Endothelial cell of umbilical vein (primary cell): Measurements from ENCODE around the gene WRNIP1. TPM values are rescaled to one million over a fixed set of nuclear protein-coding genes. Genes with fewer than 3 reads are reported as not detected.

Experiments
- BruUV-seq: library from RNA; stranded (reverse); fragments of 400-500 nt; replicated peaks from 2 replicates; lab custom pipeline; 2021; lab: Mats Ljungman, UMichigan
- CTCF ChIA-PET: fragments of 300-600, 350-600 bp; sonication (Branson Sonifier 250); formaldehyde crosslinking; loops from one replicate; lab custom pipeline; 2021; ENCODE audit warnings: antibody characterized with exemption, inconsistent platforms; lab: Charles Lee
- POLR2A ChIA-PET: fragments of 300-600, 350-600 bp; sonication (Branson Sonifier 250); formaldehyde crosslinking; loops from one replicate; lab custom pipeline; 2021; ENCODE audit warnings: antibody characterized with exemption, inconsistent platforms; lab: Charles Lee
- DNase-seq: peaks from one replicate; pipeline ENCODE4 v3.0.0-alpha.2; 2011; ENCODE audit warnings: low read depth, low spot score
- FAIRE-seq: peaks from 2 replicates; lab custom pipeline; 2011; peaks lifted over from hg19 to GRCh38; lab: Jason Lieb, UNC
- H2AFZ ChIP-seq: 2 replicates; pipeline ENCODE4 v1.6.0; 2012; ENCODE audit warnings: low read depth, low read length, control low read depth, inconsistent platforms
- H3K27ac ChIP-seq: 2 replicates; pipeline ENCODE4 v1.5.1; 2011; ENCODE audit warnings: low read depth, mild to moderate bottlenecking, control low read depth, low read length, moderate library complexity; ENCODE audit not compliant: insufficient read depth
- H3K27me3 ChIP-seq, 2 experiments: 2 replicates each; pipeline versions ENCODE4 v1.6.0 to v1.6.1; 2011; ENCODE audit warnings: low read length in 2 of 2, mixed read lengths in 1 of 2; ENCODE audit not compliant: control insufficient read depth in 2 of 2, insufficient read depth in 2 of 2
- H3K36me3 ChIP-seq, 2 experiments: 2 replicates in 1 of 2; 3 replicates in 1 of 2; pipeline ENCODE4 v1.5.1; 2011; ENCODE audit warnings: low read length in 2 of 2, mild to moderate bottlenecking in 1 of 2, moderate library complexity in 1 of 2; ENCODE audit not compliant: control insufficient read depth in 2 of 2, insufficient read depth in 2 of 2; ENCODE audit errors: extremely low read depth in 1 of 2
- H3K4me1 ChIP-seq: 3 replicates; pipeline ENCODE4 v1.5.1; 2011; ENCODE audit warnings: mild to moderate bottlenecking, low read length; ENCODE audit not compliant: control insufficient read depth, insufficient read depth; ENCODE audit errors: extremely low read depth
- H3K4me2 ChIP-seq: 2 replicates; pipeline ENCODE4 v1.6.1; 2011; ENCODE audit warnings: low read length, control low read depth, mixed read lengths; ENCODE audit not compliant: insufficient read depth
- H3K4me3 ChIP-seq, 3 experiments: fragments of 200-600 bp in 1 of 3; sonication (generic), shearing (Covaris generic) in 1 of 3; replicated peaks in 1 of 3; 2 replicates each; pipeline ENCODE4 v1.5.1; 2011 to 2016; ENCODE audit warnings: control low read depth in 3 of 3, low read length in 3 of 3, mild to moderate bottlenecking in 2 of 3, inconsistent platforms in 1 of 3, low read depth in 1 of 3, moderate library complexity in 1 of 3; ENCODE audit not compliant: insufficient read depth in 1 of 3
- H3K79me2 ChIP-seq: 2 replicates; pipeline ENCODE4 v1.6.0; 2012; ENCODE audit warnings: low read length, inconsistent platforms; ENCODE audit not compliant: control insufficient read depth, insufficient read depth
- H3K9ac ChIP-seq: replicated peaks from 2 replicates; pipeline ENCODE3; 2011; ENCODE audit warnings: low read length, control low read depth; ENCODE audit not compliant: insufficient read depth; ENCODE audit errors: extremely low read depth
- H3K9me1 ChIP-seq: replicated peaks from 3 replicates; pipeline ENCODE4 v1.6.0; 2011; ENCODE audit warnings: mild to moderate bottlenecking, low read length; ENCODE audit not compliant: control insufficient read depth, insufficient read depth; ENCODE audit errors: extremely low read depth
- H3K9me3 ChIP-seq: replicated peaks from 2 replicates; pipeline ENCODE4 v1.5.1; 2012; ENCODE audit warnings: low read length, inconsistent platforms; ENCODE audit not compliant: control insufficient read depth, insufficient read depth
- H4K20me1 ChIP-seq: replicated peaks from 2 replicates; pipeline ENCODE3; 2011; ENCODE audit warnings: mild to moderate bottlenecking, low read length; ENCODE audit not compliant: control insufficient read depth, insufficient read depth; ENCODE audit errors: extremely low read depth
- CTCF ChIP-seq, 2 donors: IDR thresholded peaks; 1 replicate in 1 of 2; 2 replicates in 1 of 2; pipeline ENCODE4 v1.5.1; 2011; ENCODE audit warnings: low read length in 2 of 2, mild to moderate bottlenecking in 2 of 2, moderate library complexity in 2 of 2, control low read depth in 1 of 2, inconsistent platforms in 1 of 2, low read depth in 1 of 2; ENCODE audit not compliant: insufficient read depth in 1 of 2; ENCODE audit errors: extremely low read depth in 1 of 2
- EZH2 ChIP-seq: IDR thresholded peaks from 2 replicates; pipeline ENCODE4 v1.6.1; 2012; ENCODE audit warnings: borderline replicate concordance, low read depth, mild to moderate bottlenecking, moderate library complexity, low read length, inconsistent platforms; ENCODE audit not compliant: severe bottlenecking
- FOS ChIP-seq: IDR thresholded peaks from 2 replicates; pipeline ENCODE4 v1.6.1; 2011; ENCODE audit warnings: mild to moderate bottlenecking, low read length, moderate library complexity, borderline replicate concordance; ENCODE audit not compliant: insufficient read depth
- GATA2 ChIP-seq: IDR thresholded peaks from 2 replicates; pipeline ENCODE4 v1.7.0; 2011; ENCODE audit warnings: low read depth, mild to moderate bottlenecking, moderate library complexity, mixed read lengths, low read length; ENCODE audit not compliant: insufficient read length, insufficient read depth
- JUN ChIP-seq: IDR thresholded peaks from 2 replicates; pipeline ENCODE4 v1.6.1; 2011; ENCODE audit warnings: borderline replicate concordance, low read depth; ENCODE audit not compliant: insufficient read length, insufficient read depth
- MYC ChIP-seq: IDR thresholded peaks from one replicate; pipeline ENCODE4 v1.6.1; 2011; ENCODE audit warnings: mild to moderate bottlenecking, low read depth, low read length
- POLR2A ChIP-seq: IDR thresholded peaks from 2 replicates; pipeline ENCODE4 v1.6.1; 2012; ENCODE audit warnings: low read depth, mild to moderate bottlenecking, control low read depth, low read length
- POLR2AphosphoS5 ChIP-seq: IDR thresholded peaks from 2 replicates; pipeline ENCODE4 v1.6.1; 2012; ENCODE audit warnings: low read depth, mild to moderate bottlenecking, control low read depth, low read length, moderate library complexity; ENCODE audit not compliant: insufficient read depth
- dilution Hi-C: fragments of 300-500 bp; cut with MboI; formaldehyde crosslinking; loops from one replicate; pipeline ENCODE4 v1.15.0; 2019; ENCODE audit warnings: low sequenced_read_pairs; ENCODE audit not compliant: extremely low pct_ligation_motif_present
- intact Hi-C: fragments of 100-400 bp; cut with micrococcal nuclease; formaldehyde crosslinking; loops from one replicate; pipeline ENCODE4 v1.10.0; 2022
- polyA plus RNA-seq, 4 experiments: library from polyadenylated mRNA; depleted of rRNA in 3 of 4; stranded (reverse) in 3 of 4; unstranded in 1 of 4; fragments of >200 nt; gene quantifications; 2 replicates each; pipeline versions ENCODE4 v1.2.1 to v1.2.3, GENCODE V29; 2011 to 2012; ENCODE audit warnings: missing spikeins in 1 of 4
- total RNA-seq: library from RNA; stranded (reverse); gene quantifications from 2 replicates; pipeline ENCODE4 v1.2.3, GENCODE V29; 2021
- TF ChIP-seq, protein P1 (sequence below): IDR thresholded peaks from 2 replicates; pipeline ENCODE4 v1.6.1; 2011; ENCODE audit not compliant: insufficient read depth, insufficient read length

The WRNIP1 gene
- total and polyA plus RNA-seq, 2 donors (not counting 3 experiments of a cell fraction or from before 2014, with no cell fraction given): 50.1 to 68.9 TPM

DNA sequence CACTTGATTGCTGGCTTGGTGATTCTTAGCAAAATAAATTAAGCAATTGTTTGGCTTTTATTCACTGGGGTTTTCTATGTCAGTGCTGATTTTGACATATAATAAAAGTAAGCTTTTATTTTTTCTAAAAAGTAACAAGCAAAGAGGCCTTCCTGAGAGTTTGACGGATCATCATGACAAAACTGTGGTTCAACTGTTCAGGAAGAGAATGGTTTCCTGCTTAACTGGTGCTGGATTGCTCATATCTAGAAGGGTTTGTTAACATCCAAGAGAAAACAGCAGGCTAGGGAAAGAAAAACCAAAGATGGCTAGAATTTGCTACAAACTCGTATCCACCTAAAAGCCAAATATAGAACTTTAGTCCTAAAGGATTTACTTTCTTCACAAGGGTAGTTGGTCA, 55.2 kb downstream of the WRNIP1 start:
- DNase-seq (peak; percentile 87), FAIRE-seq (peak; percentile 94)
- dilution Hi-C loops: no loop called here
- Histone ChIP-seq H3K79me2 (no peaks in the 10 kb centered on the region), H3K9ac (peak overlapping the region; percentile 44), H3K4me1 (peaks cover 44% of the 10 kb centered on the region), H2AFZ (peak overlapping the region; percentile 17), H3K27me3 (no peaks in the 10 kb centered on the region), H3K4me2 (peak overlapping the region; percentile 75), H3K9me1 (no peaks in the 10 kb centered on the region), H3K9me3 (no peaks in the 10 kb centered on the region), H3K27ac (peak overlapping the region; percentile 81), H4K20me1 (no peaks in the 10 kb centered on the region), H3K36me3 (no peaks in the 10 kb centered on the region), H3K4me3 (no peak overlapping the region)
- BruUV-seq: no TSS peak
- CTCF ChIA-PET: interaction anchor here (1.0 to 1.4 kb wide), 5 partner anchors 8 to 132 kb away, joined by 3 to 5 read pairs (median 4); partner anchors contain the start of gene SERPINB1
- intact Hi-C loops: no loop called here
- POLR2A ChIA-PET: no interaction called here
- TF ChIP-seq FOS (peak; percentile 64), CTCF (IDR thresholded peaks at IDR 0.05; ENCODE audit: extremely low read depth in 1 of 2, insufficient read depth in 1 of 2, low read depth in 1 of 2, low read length in 2 of 2) (no peak), GATA2 (no peak), POLR2AphosphoS5 (peak; percentile 44), EZH2 (no peak), JUN (no peak), MYC (no peak), POLR2A (no peak)
- TF ChIP-seq, protein P1, sequence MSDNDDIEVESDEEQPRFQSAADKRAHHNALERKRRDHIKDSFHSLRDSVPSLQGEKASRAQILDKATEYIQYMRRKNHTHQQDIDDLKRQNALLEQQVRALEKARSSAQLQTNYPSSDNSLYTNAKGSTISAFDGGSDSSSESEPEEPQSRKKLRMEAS: no peak
